ENCODE measurements around the gene CKS1B. TPM values are rescaled to one million over a fixed set of nuclear protein-coding genes. Genes with fewer than 3 reads are reported as not detected.

The CKS1B gene
- total and polyA plus RNA-seq, 2 donors (not counting 1 experiment from before 2014, with no cell fraction given): 16.8 to 33.0 TPM

DNA sequence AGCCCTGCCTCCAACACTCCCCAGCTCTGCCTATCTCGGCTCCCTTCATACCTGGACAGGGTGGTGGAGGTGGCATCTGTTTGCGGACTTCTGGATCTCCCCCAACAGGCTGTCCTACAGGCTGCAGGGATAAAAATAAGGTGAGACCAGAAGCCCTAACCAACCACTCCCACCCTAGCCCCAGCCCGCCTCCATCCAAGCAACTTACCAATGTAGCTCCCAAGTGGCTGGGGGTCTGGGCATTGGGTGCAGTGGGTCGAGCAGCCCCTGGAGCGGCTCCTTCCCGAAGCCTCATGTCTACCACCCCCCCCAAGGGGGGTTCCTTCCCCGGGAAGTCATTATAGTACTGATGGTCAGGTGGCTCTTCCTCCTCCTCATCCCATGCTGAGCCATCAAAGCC, 8.4 kb upstream of the CKS1B start:
- H3K9ac ChIP-seq (ENCODE audit: low read length): no peak overlapping the region
- no peak overlapping the region for H3K4me2 ChIP-seq (replicated peaks; ENCODE audit: low read depth, low read length, poor library complexity, severe bottlenecking)
- H3K4me1 ChIP-seq (ENCODE audit: control insufficient read depth in 2 of 2, insufficient read depth in 2 of 2, low read length in 2 of 2): peaks cover 14 to 27% of the 10 kb centered on the region in 2 donors
- peaks cover 20% of the 10 kb centered on the region for H4K20me1 ChIP-seq (ENCODE audit: control insufficient read depth, insufficient read depth, low read length, poor library complexity, severe bottlenecking)
- Mint-ChIP-seq H3K27me3 (no peaks in the 10 kb centered on the region), H3K27ac (no peak overlapping the region), H3K9me3 (ENCODE audit: insufficient read depth) (no peaks in the 10 kb centered on the region), H3K4me3 (no peak overlapping the region), H3K4me1 (peaks cover 20% of the 10 kb centered on the region)
- no peaks in the 10 kb centered on the region for H3K9me3 ChIP-seq (ENCODE audit: control extremely low read depth in 1 of 3, control insufficient read depth in 2 of 3, insufficient read depth in 1 of 3, low read length in 2 of 3)
- TF ChIP-seq EZH2 (IDR thresholded peaks at IDR 0.05; ENCODE audit: borderline replicate concordance, insufficient read depth, low read depth, low read length, poor library complexity, severe bottlenecking) (no peak), CTCF (IDR thresholded peaks at IDR 0.05) (no peak)
- WGBS (ENCODE audit: insufficient coverage): 96% methylated on average over 4 of the region's 7 CpGs
- no peak for DNase-seq
- CTCF ChIA-PET: interaction anchor here (0.7 to 5.5 kb wide), 6 partner anchors 11 to 96 kb away, joined by 3 to 61 read pairs (median 4); partner anchors contain the start of gene PBXIP1
- no peak overlapping the region for H3K4me3 ChIP-seq (ENCODE audit: control extremely low read depth in 1 of 5, extremely low read depth in 1 of 5, insufficient read depth in 1 of 5, low read depth in 2 of 5, low read length in 4 of 5)
- H2AFZ ChIP-seq (ENCODE audit: insufficient read depth, low read depth, low read length, poor library complexity, severe bottlenecking): no peak overlapping the region
- H3K79me2 ChIP-seq (ENCODE audit: control insufficient read depth, insufficient read depth, low read length): peaks cover 60% of the 10 kb centered on the region
- POLR2A ChIA-PET: no interaction called here
- H3K27me3 ChIP-seq (replicated peaks in 1 of 4; ENCODE audit: control extremely low read depth in 1 of 4, control insufficient read depth in 3 of 4, insufficient read depth in 4 of 4, low read length in 3 of 4): no peaks in the 10 kb centered on the region
- H3K36me3 ChIP-seq (replicated peaks in 1 of 2; ENCODE audit: control extremely low read depth in 1 of 2, control insufficient read depth in 1 of 2, extremely low read depth in 1 of 2, insufficient read depth in 2 of 2, low read length in 1 of 2): peaks cover 6 to 68% of the 10 kb centered on the region in 2 experiments
- ATAC-seq (ENCODE audit: low read depth): no peak
- H3K27ac ChIP-seq (ENCODE audit: low read length in 2 of 2): no peak overlapping the region
- intact Hi-C loops (cut with micrococcal nuclease): no loop called here

DNA sequence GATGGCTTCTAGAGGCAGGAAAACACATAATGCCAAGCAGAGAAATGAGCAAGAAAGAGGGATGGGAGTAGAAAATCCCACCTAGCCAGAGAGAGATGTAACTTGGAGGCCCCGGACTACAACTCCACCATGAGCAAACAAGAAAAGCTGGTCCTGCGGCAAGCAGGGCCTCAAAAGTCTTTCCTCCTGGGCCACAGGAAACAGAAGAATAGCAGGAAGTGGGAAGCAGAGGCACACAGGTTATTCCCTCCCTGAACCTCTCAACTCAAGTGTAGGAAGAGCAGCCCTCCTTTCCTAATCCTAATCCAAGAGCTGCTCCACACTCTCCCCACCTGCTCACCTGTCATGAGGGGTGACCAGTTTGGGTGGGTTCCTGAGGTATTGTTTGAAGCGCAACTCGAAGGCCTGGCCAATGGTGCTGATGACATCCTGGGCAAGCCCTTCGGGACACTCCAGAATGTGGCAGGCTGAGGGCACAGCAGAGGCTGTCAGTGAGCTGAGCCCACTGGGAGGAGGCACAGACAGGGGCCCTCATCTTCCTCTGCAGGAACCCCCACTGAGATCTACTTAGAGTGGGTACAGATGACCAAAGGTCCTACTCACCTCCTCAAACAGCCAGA, 7.0 kb upstream of the CKS1B start:
- TF ChIP-seq EZH2 (IDR thresholded peaks at IDR 0.05; ENCODE audit: borderline replicate concordance, insufficient read depth, low read depth, low read length, poor library complexity, severe bottlenecking): no peak
- TF ChIP-seq CTCF (IDR thresholded peaks at IDR 0.05): no peak
- H3K4me1 ChIP-seq (ENCODE audit: control insufficient read depth in 2 of 2, insufficient read depth in 2 of 2, low read length in 2 of 2): peaks cover 12 to 34% of the 10 kb centered on the region in 2 donors

More for the DNA sequence above, 7.0 kb upstream of the CKS1B start:
- Histone ChIP-seq H3K9me3 (ENCODE audit: control extremely low read depth in 1 of 3, control insufficient read depth in 2 of 3, insufficient read depth in 1 of 3, low read length in 2 of 3) (no peaks in the 10 kb centered on the region), H3K4me3 (ENCODE audit: control extremely low read depth in 1 of 5, extremely low read depth in 1 of 5, insufficient read depth in 1 of 5, low read depth in 2 of 5, low read length in 4 of 5) (no peak overlapping the region), H2AFZ (ENCODE audit: insufficient read depth, low read depth, low read length, poor library complexity, severe bottlenecking) (no peak overlapping the region), H3K79me2 (ENCODE audit: control insufficient read depth, insufficient read depth, low read length) (peaks cover 70% of the 10 kb centered on the region), H4K20me1 (ENCODE audit: control insufficient read depth, insufficient read depth, low read length, poor library complexity, severe bottlenecking) (peaks cover 32% of the 10 kb centered on the region), H3K36me3 (replicated peaks in 1 of 2; ENCODE audit: control extremely low read depth in 1 of 2, control insufficient read depth in 1 of 2, extremely low read depth in 1 of 2, insufficient read depth in 2 of 2, low read length in 1 of 2) (peaks cover 6 to 68% of the 10 kb centered on the region in 2 experiments), H3K4me2 (replicated peaks; ENCODE audit: low read depth, low read length, poor library complexity, severe bottlenecking) (no peak overlapping the region), H3K27me3 (replicated peaks in 1 of 4; ENCODE audit: control extremely low read depth in 1 of 4, control insufficient read depth in 3 of 4, insufficient read depth in 4 of 4, low read length in 3 of 4) (no peaks in the 10 kb centered on the region), H3K9ac (ENCODE audit: low read length) (no peak overlapping the region), H3K27ac (ENCODE audit: low read length in 2 of 2) (no peak overlapping the region)
- POLR2A ChIA-PET: no interaction called here
- DNase-seq: no peak
- H3K9me3 Mint-ChIP-seq (ENCODE audit: insufficient read depth): no peaks in the 10 kb centered on the region
- ATAC-seq (ENCODE audit: low read depth): no peak
- H3K27me3 Mint-ChIP-seq: no peaks in the 10 kb centered on the region
- peaks cover 26% of the 10 kb centered on the region for H3K4me1 Mint-ChIP-seq
- intact Hi-C loops (cut with micrococcal nuclease): no loop called here
- CTCF ChIA-PET: interaction anchor here (0.9 to 2.5 kb wide), 4 partner anchors 9 to 53 kb away, joined by 3 to 9 read pairs (median 3); partner anchors contain the start of gene PBXIP1
- no peak overlapping the region for H3K4me3 Mint-ChIP-seq
- 90% methylated on average over 4 of the region's 5 CpGs for WGBS (ENCODE audit: insufficient coverage)
- H3K27ac Mint-ChIP-seq: no peak overlapping the region

Measured in B cell (primary cell).